ENCODE data around the gene AP5Z1.
A peak's percentile ranks its signal among the peaks of the same experiment; 100 is the strongest.

DNA sequence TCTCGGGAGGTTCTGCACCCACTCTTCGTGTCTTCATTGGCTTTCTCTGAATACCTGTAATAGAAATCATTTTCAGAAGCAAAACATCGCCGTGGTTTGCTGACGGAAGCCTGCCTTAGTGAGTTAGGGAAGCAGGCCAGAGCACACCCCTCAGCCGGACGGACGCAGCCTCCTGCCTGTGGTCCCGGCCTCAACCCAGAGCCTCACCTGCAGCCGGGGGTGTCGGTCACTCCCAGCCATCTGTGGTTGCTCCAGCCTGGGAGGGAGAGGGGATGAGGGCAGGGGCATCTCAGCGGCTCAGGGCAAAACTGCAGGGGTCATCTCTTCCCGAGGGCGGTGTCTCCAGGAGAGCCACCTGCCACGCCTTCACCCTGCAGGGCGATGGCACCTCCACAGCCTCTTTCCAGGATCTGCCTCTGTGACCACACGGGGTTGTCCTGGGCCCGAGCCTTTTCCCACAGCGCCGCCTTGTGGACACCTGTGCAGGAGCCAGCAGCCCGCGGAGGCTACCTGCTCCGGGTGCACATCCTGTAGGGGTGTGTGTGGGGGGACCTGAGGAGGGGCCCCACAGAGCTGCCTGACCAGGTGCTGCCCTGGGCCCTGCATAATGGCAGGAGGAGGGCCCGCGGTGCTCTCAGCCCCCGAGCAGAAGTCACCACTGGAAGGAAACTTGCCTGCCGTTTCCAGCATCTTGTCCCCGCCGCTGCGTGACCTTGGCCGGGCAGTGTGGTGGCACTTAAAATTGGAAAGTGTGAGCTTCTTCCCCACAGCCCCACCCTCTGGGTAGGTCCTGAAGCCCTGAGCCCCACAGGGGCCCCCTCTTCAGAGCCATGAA lies 21.6 kb upstream of the AP5Z1 start:
- TF ChIP-seq POLR2AphosphoS5 (IDR thresholded peaks at IDR 0.05; ENCODE audit: low read depth), result no peak
- TF ChIP-seq, protein P1, sequence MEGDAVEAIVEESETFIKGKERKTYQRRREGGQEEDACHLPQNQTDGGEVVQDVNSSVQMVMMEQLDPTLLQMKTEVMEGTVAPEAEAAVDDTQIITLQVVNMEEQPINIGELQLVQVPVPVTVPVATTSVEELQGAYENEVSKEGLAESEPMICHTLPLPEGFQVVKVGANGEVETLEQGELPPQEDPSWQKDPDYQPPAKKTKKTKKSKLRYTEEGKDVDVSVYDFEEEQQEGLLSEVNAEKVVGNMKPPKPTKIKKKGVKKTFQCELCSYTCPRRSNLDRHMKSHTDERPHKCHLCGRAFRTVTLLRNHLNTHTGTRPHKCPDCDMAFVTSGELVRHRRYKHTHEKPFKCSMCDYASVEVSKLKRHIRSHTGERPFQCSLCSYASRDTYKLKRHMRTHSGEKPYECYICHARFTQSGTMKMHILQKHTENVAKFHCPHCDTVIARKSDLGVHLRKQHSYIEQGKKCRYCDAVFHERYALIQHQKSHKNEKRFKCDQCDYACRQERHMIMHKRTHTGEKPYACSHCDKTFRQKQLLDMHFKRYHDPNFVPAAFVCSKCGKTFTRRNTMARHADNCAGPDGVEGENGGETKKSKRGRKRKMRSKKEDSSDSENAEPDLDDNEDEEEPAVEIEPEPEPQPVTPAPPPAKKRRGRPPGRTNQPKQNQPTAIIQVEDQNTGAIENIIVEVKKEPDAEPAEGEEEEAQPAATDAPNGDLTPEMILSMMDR (IDR thresholded peaks at IDR 0.05; ENCODE audit: insufficient read depth, low read length), result peak; percentile 75
